Measurements from ENCODE around the gene UPK1A.

- TF ChIP-seq CTCF (IDR thresholded peaks at IDR 0.05) (no peak), POLR2A (IDR thresholded peaks at IDR 0.05) (no peak)
These were observed 29.6 kb downstream of the UPK1A start for GRCh38 chr19:35695895-35696422.

Data from right lobe of liver (tissue), 4 donors.